Liver (tissue), 9 donors: Measurements from ENCODE around the gene DHRS4. TPM values are rescaled to one million over a fixed set of nuclear protein-coding genes. Genes with fewer than 3 reads are reported as not detected.

ENCODE experiments used
- DNase-seq: peaks from one replicate; pipeline ENCODE4 v3.0.0-alpha.2; 2017; ENCODE audit warnings: low spot score
- H3K27ac ChIP-seq, 2 donors: one replicate each; pipeline ENCODE4 v1.7.0; 2013; ENCODE audit warnings: inconsistent platforms in 2 of 2, low read length in 2 of 2, control low read depth in 1 of 2, low read depth in 1 of 2, mild to moderate bottlenecking in 1 of 2
- H3K27me3 ChIP-seq, 4 donors: one replicate each; pipeline versions ENCODE4 v1.6.1 to v1.7.0; 2013; ENCODE audit warnings: low read length in 3 of 4, inconsistent platforms in 1 of 4, mild to moderate bottlenecking in 1 of 4, moderate library complexity in 1 of 4; ENCODE audit not compliant: control insufficient read depth in 4 of 4, insufficient read depth in 4 of 4
- H3K36me3 ChIP-seq, 4 donors: one replicate each; pipeline versions ENCODE4 v1.6.1 to v1.7.0; 2013; ENCODE audit warnings: low read length in 3 of 4, mild to moderate bottlenecking in 3 of 4, low read depth in 1 of 4, moderate library complexity in 1 of 4; ENCODE audit not compliant: control insufficient read depth in 4 of 4, insufficient read depth in 3 of 4
- H3K4me1 ChIP-seq, 4 donors: one replicate each; pipeline versions ENCODE4 v1.6.1 to v1.7.0; 2013; ENCODE audit warnings: low read length in 3 of 4, mild to moderate bottlenecking in 3 of 4, moderate library complexity in 1 of 4; ENCODE audit not compliant: control insufficient read depth in 4 of 4, insufficient read depth in 4 of 4
- H3K4me3 ChIP-seq, 3 donors: one replicate each; pipeline versions ENCODE4 v1.6.1 to v1.7.0; 2013; ENCODE audit warnings: low read length in 3 of 3, control low read depth in 1 of 3, low read depth in 1 of 3, mild to moderate bottlenecking in 1 of 3
- H3K9ac ChIP-seq, 2 donors: one replicate each; pipeline ENCODE4 v1.7.0; 2013; ENCODE audit warnings: low read length in 2 of 2, mild to moderate bottlenecking in 2 of 2, moderate library complexity in 2 of 2, control low read depth in 1 of 2, low read depth in 1 of 2
- H3K9me3 ChIP-seq, 4 donors: one replicate each; pipeline versions ENCODE4 v1.6.1 to v1.7.0; 2013; ENCODE audit warnings: low read length in 3 of 4; ENCODE audit not compliant: control insufficient read depth in 4 of 4
- EGR1 ChIP-seq, 2 donors: IDR thresholded peaks; 2 replicates each; pipeline ENCODE4 v1.6.1; 2016 to 2018; ENCODE audit warnings: antibody characterized with exemption in 2 of 2, low read depth in 2 of 2
- FOXA1 ChIP-seq: IDR thresholded peaks from 2 replicates; pipeline ENCODE4 v1.6.1; 2016; ENCODE audit warnings: antibody characterized with exemption
- FOXA2 ChIP-seq: IDR thresholded peaks from 2 replicates; pipeline ENCODE4 v1.6.1; 2016; ENCODE audit warnings: antibody characterized with exemption
- GABPA ChIP-seq, 2 donors: IDR thresholded peaks in 1 of 2; conservative IDR thresholded peaks in 1 of 2; 2 replicates each; pipeline ENCODE4 v1.6.1; 2016; ENCODE audit warnings: antibody characterized with exemption in 2 of 2, mild to moderate bottlenecking in 1 of 2, moderate library complexity in 1 of 2
- HNF4A ChIP-seq, 2 donors: conservative IDR thresholded peaks; 2 replicates each; pipeline ENCODE4 v1.6.1; 2016; ENCODE audit warnings: antibody characterized with exemption in 2 of 2, mild to moderate bottlenecking in 2 of 2
- HNF4G ChIP-seq: IDR thresholded peaks from 2 replicates; pipeline ENCODE4 v1.6.1; 2016; ENCODE audit warnings: antibody characterized with exemption
- JUND ChIP-seq, 2 donors: IDR thresholded peaks; 2 replicates each; pipeline ENCODE4 v1.6.1; 2016; ENCODE audit warnings: antibody characterized with exemption in 2 of 2
- NR2F2 ChIP-seq: IDR thresholded peaks from 2 replicates; pipeline ENCODE4 v1.6.1; 2016; ENCODE audit warnings: antibody characterized with exemption
- RAD21 ChIP-seq, 2 donors: IDR thresholded peaks; 2 replicates each; pipeline ENCODE4 v1.6.1; 2016; ENCODE audit warnings: antibody characterized with exemption in 2 of 2, mild to moderate bottlenecking in 2 of 2
- RXRA ChIP-seq, 2 donors: IDR thresholded peaks; 2 replicates each; pipeline ENCODE4 v1.6.1; 2017 to 2018; ENCODE audit warnings: antibody characterized with exemption in 2 of 2, mild to moderate bottlenecking in 1 of 2
- SP1 ChIP-seq: IDR thresholded peaks from 2 replicates; pipeline ENCODE4 v1.6.1; 2018; ENCODE audit warnings: antibody characterized with exemption, mild to moderate bottlenecking
- TAF1 ChIP-seq: conservative IDR thresholded peaks from 2 replicates; pipeline ENCODE4 v1.6.1; 2016; ENCODE audit warnings: antibody characterized with exemption, mild to moderate bottlenecking
- YY1 ChIP-seq: IDR thresholded peaks from 2 replicates; pipeline ENCODE4 v1.6.1; 2016; ENCODE audit warnings: antibody characterized with exemption, mild to moderate bottlenecking
- WGBS: extraction: QIAGEN DNeasy Blood & Tissue Kit; methylation state at CpG from one replicate; pipeline ENCODE4 v1.1.7; 2013; 5-methylcytosine and 5-hydroxymethylcytosine counted together
- polyA plus RNA-seq, 2 donors: library from polyadenylated mRNA; stranded (reverse) in 1 of 2; unstranded in 1 of 2; fragments of 200-250 nt in 1 of 2; fragments of >200 nt in 1 of 2; fragmentation: Nextera tagmentation in 1 of 2; extraction: Ambion mirVana in 1 of 2; gene quantifications; one replicate each; pipeline versions ENCODE4 v1.2.1 to v1.2.3, GENCODE V29; 2013 to 2015
- total RNA-seq, 2 donors: library from RNA; depleted of rRNA; stranded (reverse); fragments of >200 nt; gene quantifications; one replicate each; pipeline ENCODE4 v1.2.3, GENCODE V29; 2014
- TF ChIP-seq, protein P1 (sequence below): IDR thresholded peaks from 2 replicates; pipeline ENCODE4 v1.6.1; 2016; ENCODE audit warnings: antibody characterized with exemption, mild to moderate bottlenecking
- TF ChIP-seq, protein P2 (sequence below): IDR thresholded peaks from 2 replicates; pipeline ENCODE4 v1.6.1; 2016; ENCODE audit warnings: antibody characterized with exemption
- TF ChIP-seq, protein P3 (sequence below): fragments of 150-350 bp; IDR thresholded peaks from 2 replicates; pipeline ENCODE4 v1.5.1; 2017; ENCODE audit warnings: improper control_type of control experiment, low read depth, low read length; ENCODE audit not compliant: missing input control
- TF ChIP-seq, protein P4 (sequence below): IDR thresholded peaks from 2 replicates; pipeline ENCODE4 v1.6.1; 2016; ENCODE audit warnings: antibody characterized with exemption
- TF ChIP-seq, protein P5 (sequence below): IDR thresholded peaks from 2 replicates; pipeline ENCODE4 v1.6.1; 2016; ENCODE audit warnings: antibody characterized with exemption
- donor health status: healthy.
- donor health status: healthy.
- donor health status: healthy.
- donor health status: healthy.
- donor health status: healthy.

The DHRS4 gene
- total and polyA plus RNA-seq, 4 donors, result 53.6 to 70.2 (median 61.5) TPM

DNA sequence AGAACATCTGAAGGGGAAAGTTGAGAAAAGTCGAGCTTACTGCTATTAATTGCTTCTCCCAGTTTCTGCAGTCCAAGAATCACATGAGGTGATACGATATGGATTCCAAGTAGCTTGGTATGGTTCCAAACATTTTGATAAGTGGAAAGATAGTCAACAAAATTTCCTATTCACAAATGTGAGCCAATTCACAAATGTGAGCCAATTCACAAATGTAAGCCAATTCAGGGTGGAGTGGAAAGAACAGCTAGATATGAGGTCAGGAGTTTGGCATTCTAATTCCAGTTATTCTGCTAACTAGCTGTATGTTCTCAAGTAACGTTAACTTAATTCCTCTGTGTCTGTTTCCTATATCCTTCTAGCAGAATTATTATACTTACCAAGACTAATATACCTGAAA lies 37.6 kb upstream of the DHRS4 start:
- no peak for DNase-seq
- WGBS, result 61% methylated on average over 3 of the region's 3 CpGs
- no peak overlapping the region for H3K4me3 ChIP-seq
- H3K4me1 ChIP-seq, result peaks cover 0 to 5% (median 2%) of the 10 kb centered on the region in 4 donors
- H3K36me3 ChIP-seq, result peaks cover 0 to 2% (median 0%) of the 10 kb centered on the region in 4 donors
- H3K9ac ChIP-seq, result no peak overlapping the region
- H3K27ac ChIP-seq, result no peak overlapping the region
- H3K9me3 ChIP-seq, result no peaks in the 10 kb centered on the region
- TF ChIP-seq FOXA2, result no peak
- TF ChIP-seq TAF1, result no peak
- no peak for TF ChIP-seq YY1
- TF ChIP-seq, protein P1, sequence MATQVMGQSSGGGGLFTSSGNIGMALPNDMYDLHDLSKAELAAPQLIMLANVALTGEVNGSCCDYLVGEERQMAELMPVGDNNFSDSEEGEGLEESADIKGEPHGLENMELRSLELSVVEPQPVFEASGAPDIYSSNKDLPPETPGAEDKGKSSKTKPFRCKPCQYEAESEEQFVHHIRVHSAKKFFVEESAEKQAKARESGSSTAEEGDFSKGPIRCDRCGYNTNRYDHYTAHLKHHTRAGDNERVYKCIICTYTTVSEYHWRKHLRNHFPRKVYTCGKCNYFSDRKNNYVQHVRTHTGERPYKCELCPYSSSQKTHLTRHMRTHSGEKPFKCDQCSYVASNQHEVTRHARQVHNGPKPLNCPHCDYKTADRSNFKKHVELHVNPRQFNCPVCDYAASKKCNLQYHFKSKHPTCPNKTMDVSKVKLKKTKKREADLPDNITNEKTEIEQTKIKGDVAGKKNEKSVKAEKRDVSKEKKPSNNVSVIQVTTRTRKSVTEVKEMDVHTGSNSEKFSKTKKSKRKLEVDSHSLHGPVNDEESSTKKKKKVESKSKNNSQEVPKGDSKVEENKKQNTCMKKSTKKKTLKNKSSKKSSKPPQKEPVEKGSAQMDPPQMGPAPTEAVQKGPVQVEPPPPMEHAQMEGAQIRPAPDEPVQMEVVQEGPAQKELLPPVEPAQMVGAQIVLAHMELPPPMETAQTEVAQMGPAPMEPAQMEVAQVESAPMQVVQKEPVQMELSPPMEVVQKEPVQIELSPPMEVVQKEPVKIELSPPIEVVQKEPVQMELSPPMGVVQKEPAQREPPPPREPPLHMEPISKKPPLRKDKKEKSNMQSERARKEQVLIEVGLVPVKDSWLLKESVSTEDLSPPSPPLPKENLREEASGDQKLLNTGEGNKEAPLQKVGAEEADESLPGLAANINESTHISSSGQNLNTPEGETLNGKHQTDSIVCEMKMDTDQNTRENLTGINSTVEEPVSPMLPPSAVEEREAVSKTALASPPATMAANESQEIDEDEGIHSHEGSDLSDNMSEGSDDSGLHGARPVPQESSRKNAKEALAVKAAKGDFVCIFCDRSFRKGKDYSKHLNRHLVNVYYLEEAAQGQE, result no peak
- H3K27me3 ChIP-seq, result no peaks in the 10 kb centered on the region

DNA sequence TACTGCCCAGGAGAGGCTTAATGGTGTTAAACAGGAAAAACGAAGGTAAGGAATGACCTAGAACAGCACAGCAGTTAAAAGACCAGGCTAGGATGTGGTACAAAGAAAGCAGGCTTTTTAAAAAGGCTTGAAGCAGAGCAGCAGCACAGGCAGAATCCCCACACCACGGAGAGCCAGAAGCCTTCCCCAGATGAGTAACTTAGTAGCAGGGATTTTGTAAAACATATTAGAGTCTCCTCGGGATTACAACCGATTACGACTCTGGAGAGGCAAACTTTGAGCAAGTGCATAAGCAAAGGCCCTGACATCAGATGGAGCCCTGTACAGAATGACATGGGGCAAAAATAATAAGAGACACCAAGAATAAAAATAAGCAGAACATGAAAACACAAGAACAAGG lies 37.1 kb upstream of the DHRS4 start:
- Histone ChIP-seq H3K4me1 (peaks cover 0 to 5% (median 2%) of the 10 kb centered on the region in 4 donors), H3K36me3 (peaks cover 0 to 2% (median 0%) of the 10 kb centered on the region in 4 donors), H3K27ac (no peak overlapping the region), H3K9me3 (no peaks in the 10 kb centered on the region), H3K9ac (no peak overlapping the region), H3K4me3 (no peak overlapping the region), H3K27me3 (no peaks in the 10 kb centered on the region)
- no peak for TF ChIP-seq EGR1 (IDR thresholded peaks at IDR 0.05; ENCODE audit: low read depth in 2 of 2)
- TF ChIP-seq RAD21 (IDR thresholded peaks at IDR 0.05), result no peak
- TF ChIP-seq HNF4A (conservative IDR thresholded peaks at IDR 0.05), result no peak
- TF ChIP-seq, protein P2, sequence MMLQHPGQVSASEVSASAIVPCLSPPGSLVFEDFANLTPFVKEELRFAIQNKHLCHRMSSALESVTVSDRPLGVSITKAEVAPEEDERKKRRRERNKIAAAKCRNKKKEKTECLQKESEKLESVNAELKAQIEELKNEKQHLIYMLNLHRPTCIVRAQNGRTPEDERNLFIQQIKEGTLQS, result no peak
- TF ChIP-seq FOXA1, result no peak
- TF ChIP-seq NR2F2, result no peak
- TF ChIP-seq SP1, result no peak
- TF ChIP-seq, protein P3, sequence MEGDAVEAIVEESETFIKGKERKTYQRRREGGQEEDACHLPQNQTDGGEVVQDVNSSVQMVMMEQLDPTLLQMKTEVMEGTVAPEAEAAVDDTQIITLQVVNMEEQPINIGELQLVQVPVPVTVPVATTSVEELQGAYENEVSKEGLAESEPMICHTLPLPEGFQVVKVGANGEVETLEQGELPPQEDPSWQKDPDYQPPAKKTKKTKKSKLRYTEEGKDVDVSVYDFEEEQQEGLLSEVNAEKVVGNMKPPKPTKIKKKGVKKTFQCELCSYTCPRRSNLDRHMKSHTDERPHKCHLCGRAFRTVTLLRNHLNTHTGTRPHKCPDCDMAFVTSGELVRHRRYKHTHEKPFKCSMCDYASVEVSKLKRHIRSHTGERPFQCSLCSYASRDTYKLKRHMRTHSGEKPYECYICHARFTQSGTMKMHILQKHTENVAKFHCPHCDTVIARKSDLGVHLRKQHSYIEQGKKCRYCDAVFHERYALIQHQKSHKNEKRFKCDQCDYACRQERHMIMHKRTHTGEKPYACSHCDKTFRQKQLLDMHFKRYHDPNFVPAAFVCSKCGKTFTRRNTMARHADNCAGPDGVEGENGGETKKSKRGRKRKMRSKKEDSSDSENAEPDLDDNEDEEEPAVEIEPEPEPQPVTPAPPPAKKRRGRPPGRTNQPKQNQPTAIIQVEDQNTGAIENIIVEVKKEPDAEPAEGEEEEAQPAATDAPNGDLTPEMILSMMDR, result no peak
- no peak for TF ChIP-seq HNF4G
- TF ChIP-seq FOXA2, result no peak
- TF ChIP-seq, protein P4, sequence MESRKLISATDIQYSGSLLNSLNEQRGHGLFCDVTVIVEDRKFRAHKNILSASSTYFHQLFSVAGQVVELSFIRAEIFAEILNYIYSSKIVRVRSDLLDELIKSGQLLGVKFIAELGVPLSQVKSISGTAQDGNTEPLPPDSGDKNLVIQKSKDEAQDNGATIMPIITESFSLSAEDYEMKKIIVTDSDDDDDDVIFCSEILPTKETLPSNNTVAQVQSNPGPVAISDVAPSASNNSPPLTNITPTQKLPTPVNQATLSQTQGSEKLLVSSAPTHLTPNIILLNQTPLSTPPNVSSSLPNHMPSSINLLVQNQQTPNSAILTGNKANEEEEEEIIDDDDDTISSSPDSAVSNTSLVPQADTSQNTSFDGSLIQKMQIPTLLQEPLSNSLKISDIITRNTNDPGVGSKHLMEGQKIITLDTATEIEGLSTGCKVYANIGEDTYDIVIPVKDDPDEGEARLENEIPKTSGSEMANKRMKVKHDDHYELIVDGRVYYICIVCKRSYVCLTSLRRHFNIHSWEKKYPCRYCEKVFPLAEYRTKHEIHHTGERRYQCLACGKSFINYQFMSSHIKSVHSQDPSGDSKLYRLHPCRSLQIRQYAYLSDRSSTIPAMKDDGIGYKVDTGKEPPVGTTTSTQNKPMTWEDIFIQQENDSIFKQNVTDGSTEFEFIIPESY, result no peak
- TF ChIP-seq, protein P1, result no peak
- no peak for TF ChIP-seq YY1
- no peak for TF ChIP-seq TAF1
- no peak for TF ChIP-seq GABPA (IDR thresholded peaks at IDR 0.05 in 1 of 2, conservative IDR thresholded peaks at IDR 0.05 in 1 of 2)
- no peak for TF ChIP-seq JUND (IDR thresholded peaks at IDR 0.05)
- no peak for TF ChIP-seq RXRA (IDR thresholded peaks at IDR 0.05)
- TF ChIP-seq, protein P5, sequence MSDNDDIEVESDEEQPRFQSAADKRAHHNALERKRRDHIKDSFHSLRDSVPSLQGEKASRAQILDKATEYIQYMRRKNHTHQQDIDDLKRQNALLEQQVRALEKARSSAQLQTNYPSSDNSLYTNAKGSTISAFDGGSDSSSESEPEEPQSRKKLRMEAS, result no peak
- WGBS, result 86% methylated on average over 5 of the region's 5 CpGs
- no peak for DNase-seq
